ENCODE results near the gene ZNF469.

DNA sequence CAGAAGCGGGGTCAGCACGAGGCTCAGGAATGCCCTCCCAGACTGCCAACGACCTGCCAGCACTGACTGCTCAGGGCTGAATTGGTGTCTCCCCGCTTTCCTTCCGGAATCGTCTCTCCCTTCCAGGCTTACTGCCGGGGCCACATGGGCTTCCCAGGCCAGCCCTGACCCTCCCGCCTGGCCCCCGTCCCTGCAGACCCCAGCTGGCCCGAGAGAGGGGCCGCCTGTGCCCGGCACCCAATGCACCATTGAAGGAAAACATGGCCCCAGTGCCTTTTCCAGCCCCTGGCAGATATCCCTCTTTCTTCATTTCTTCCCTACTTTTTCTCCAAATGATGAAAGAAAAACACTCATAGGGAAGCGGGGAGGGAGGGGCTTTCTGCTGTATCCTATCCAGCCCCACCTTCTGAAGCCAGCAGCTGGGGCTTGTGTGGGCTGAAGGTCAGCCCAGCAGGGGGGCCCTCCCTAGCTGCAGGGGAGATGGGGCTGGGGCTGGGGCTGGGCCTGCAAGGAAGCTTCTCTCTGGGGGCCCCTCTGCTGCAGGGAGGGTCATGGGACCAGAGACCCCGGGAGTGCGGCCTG lies 25.9 kb downstream of the ZNF469 start:
- TF ChIP-seq, protein P1, sequence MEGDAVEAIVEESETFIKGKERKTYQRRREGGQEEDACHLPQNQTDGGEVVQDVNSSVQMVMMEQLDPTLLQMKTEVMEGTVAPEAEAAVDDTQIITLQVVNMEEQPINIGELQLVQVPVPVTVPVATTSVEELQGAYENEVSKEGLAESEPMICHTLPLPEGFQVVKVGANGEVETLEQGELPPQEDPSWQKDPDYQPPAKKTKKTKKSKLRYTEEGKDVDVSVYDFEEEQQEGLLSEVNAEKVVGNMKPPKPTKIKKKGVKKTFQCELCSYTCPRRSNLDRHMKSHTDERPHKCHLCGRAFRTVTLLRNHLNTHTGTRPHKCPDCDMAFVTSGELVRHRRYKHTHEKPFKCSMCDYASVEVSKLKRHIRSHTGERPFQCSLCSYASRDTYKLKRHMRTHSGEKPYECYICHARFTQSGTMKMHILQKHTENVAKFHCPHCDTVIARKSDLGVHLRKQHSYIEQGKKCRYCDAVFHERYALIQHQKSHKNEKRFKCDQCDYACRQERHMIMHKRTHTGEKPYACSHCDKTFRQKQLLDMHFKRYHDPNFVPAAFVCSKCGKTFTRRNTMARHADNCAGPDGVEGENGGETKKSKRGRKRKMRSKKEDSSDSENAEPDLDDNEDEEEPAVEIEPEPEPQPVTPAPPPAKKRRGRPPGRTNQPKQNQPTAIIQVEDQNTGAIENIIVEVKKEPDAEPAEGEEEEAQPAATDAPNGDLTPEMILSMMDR (IDR thresholded peaks at IDR 0.05), result no peak
- no peak for TF ChIP-seq POLR2A (IDR thresholded peaks at IDR 0.05)
